ENCODE data around the gene KL.

The KL gene

DNA sequence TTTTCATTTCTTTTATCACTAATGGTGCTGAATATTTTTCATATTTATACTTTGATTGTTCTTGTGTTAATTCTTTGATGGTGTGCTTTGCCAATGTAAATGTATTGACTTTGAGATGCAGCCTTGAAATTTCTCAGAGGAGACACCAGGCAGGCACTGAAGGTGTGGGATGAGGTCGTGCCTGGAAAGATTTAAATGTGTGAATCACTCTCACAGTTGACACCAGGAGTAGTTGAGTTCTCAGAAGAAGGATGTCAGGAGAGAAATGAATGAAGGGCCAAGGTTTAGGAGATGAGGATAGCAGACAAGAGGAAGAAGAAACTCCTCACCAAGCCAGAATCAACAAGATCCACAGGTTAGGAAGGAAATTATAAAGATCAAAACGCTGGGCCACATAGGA, 10.1 kb upstream of the KL start:
- DNase-seq = no peak

DNA sequence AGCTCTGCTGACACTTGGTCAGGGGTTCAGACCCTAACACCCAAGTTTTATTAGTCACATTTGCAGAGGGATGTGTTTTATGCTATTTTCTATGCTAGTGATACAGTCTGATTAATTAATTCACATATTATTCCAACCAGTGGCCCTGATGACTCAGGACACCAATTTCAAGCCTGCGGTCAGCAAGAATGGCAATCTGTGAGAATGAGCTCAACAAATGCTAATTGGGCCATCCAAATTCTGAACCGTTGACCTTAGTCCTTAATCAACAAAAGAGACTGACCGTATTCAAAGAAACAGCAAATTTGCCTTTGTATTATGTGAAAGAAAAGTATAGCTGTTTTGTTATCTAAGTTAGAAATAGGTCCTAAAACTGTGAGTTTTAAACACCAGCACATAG, 9.6 kb upstream of the KL start:
- DNase-seq = no peak

DNA sequence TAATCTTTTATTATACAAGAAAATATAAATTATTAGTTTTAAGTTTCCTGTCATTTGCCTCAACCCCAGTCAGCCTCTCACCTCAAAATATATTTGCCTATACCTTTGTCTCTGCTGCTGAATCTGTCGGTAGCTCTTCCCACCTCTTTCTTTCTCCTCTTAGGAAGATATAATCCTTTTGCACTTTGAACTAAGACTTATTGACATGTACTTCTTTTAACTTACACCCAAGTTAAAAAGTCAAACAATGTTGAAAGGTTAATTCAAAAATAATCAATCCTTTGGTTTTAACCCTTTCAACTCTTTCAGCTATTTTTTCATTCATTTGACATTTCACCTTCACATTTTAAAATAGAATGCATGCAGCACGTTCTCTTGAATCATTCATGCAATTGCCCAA, 9.0 kb upstream of the KL start:
- no peak for DNase-seq

DNA sequence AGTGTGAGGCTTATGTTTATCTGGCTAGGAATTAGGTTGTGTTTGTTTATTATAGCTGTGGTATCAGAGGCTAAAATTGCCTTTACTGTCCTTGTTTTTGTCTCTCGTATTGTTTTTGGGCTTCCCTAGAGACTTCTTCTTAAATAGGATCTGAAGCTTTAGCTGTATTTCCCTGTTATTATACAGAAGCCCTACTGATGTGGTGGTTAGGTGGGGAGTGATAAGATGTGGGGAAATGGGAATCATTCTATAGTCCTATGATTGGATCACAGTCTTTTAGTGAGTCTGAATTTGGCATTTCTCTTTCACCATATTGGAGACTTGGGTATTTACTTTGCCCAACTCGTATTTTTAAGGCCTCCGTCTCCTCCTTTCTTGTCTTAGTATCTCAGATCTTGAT, 8.3 kb upstream of the KL start:
- DNase-seq = no peak

DNA sequence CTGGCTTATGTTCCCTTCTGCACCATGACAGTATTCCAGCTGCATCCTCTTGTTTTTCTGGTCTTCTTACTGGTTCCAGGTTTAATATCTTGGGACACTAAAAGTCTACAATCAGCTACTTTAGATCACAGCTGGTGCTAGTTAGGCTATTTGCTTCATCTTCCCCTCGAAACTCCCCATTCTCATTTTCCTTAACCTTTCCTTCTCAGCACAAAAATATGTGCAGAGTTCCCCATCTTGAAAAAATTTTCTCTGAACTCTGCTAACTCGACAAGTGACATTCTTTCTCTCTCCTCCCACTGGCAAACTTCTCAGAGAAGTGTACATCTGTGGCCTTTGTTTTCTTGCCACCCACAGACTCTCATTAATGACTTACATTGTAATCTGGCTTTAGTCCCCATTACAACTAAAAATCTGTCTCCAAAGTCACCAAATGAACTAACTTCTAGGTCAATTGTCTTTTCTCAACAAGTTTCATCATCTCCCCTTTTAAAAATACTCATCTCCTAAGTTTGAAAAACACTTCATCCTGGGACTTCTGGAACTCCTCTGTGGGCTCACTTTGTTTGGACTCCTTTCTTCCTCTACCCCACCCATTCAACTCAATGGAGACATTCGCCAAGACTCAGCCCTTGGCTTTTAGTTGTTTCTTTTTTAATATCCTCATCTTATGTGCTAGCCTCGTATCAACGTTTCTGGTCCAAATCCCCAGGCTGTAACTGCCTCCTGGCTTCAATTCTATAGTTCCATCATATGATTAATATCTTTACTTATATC, 7.1 kb upstream of the KL start:
- no peak for DNase-seq

DNA sequence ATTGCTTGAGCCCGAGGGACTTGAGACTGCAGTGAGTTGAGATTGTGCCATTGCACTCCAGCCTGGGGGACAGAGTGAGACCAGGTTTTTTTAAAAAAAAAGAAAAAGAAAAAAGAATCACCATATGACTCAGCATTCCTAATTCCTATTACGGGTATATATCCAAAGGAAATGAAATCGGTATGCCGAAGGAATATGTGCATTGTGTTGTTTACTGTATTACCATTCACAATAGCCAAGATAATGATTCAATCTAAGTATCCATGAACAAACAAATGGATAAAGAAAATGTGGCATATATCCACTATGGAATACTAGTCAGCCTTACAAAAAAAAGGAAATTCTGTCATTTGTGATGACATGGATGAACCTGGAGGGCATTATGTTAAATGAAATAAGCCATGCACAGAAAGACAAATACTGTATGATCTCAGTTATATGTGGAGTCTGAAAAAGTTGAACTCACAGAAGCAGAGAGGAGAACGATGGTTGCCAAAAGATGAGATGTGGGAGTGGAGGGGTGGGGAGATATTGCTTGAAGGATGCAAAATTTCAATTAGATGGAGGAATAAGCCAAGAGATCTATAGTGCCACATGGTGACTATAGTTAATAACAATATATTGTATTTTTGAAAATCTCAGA, 4.3 kb upstream of the KL start:
- DNase-seq = no peak

DNA sequence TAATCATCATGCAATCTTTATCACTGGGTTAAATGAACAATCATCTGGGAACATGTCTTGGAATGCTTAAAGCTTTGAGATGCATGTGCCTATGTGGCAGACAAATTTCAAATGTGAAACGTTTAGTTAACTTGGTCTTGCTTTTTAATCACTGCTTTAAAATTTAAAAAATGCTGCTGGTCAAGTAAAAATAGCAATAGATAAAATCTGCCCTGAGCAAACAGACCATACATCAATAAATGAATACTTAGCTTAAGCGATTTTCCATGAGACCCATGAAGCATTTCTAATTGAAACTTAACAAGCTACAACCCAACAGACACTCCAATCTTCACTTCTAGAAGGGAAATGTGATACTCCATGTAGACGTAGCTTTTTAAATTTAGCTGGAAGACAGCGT, 1.9 kb upstream of the KL start:
- DNase-seq = no peak

DNA sequence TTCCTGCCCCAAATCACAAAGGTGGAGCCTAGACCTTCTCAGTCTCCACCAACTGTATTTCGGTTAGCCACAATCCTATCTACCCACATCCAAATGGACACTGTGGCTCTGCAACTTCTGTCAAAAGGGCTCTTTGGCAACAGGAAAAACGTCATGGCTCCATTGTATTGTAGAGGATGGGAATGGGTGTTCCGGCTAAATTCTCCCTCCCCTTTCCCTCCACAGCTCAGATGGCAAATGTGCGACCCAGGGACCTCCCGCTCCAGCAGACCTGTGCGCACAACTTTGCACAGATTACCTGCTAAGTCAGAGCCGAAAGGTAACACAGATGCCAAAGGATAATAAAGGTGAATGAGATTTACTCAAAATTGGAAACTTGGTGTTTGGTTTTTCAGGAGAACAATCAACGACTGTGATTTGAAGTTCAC, 968 bp upstream of the KL start:
- no peak for DNase-seq

DNA sequence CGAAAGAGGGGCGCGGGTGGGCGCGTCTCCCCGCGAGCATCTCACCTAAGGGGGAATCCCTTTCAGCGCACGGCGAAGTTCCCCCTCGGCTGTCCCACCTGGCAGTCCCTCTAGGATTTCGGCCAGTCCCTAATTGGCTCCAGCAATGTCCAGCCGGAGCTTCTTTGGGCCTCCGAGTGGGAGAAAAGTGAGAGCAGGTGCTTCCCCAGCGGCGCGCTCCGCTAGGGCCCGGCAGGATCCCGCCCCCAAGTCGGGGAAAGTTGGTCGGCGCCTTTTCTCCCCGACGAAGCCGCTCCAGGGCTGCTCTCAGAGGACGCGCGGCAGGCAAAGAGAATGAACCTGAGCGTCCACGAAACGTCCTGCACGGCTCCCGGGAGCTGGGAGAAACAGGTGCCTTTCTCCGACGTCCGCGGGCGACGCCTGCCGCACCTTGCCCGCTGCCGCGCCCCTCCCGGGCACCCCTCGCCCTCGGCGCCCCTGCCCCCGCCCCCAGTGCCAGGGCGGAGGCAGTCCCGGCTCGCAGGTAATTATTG, 366 bp upstream of the KL start:
- peak in 1 of 2 experiments; percentile 33 for DNase-seq

DNA sequence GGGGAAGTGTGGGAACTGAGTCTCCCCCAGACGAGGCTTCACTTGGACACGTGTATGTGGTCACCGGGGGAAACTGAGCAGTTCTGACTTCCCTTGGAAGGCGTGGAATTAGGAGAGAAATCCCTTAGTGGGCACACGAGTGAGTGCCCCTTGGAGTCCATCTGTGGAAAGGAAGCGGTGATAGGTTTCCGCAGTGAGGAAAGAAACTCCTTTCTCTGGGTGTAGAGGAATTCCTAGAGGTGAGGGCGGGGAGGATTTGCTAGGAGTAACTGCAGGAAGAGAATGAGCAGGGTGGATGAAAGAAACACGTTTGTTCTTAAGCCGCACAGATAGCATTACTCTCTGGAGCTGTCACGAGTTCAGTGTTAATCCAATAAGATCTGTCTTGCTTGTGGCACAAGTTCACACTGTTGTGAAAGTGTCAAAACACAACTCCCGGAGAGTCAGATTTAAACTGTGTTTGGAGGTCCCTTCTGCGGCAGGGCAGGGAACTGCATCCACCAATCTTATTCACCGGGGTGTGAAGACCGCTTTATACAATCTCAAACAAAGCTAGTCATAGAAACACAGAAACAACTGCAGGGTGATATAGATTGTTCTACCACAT, 1.2 kb downstream of the KL start:
- peak in 1 of 2 experiments; percentile 56 for DNase-seq

DNA sequence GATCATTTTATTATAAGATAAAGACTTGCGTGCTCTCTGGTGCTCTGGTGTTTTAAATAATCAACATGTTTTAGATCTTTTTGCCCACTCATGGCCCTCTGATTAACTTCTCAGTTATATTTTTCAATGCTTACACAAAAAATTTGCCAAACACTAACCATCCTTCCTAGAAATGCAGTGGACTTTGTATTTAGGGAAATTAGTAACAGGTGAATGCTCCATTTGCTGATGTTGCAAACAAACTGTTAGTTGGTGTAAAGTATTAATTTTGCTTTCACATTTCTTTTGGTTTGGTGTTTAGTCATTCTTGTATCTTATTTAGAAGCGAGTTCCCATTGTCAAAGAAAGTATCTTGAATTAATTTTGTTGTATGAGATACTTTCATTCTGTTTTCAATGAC, 2.7 kb downstream of the KL start:
- DNase-seq = no peak

DNA sequence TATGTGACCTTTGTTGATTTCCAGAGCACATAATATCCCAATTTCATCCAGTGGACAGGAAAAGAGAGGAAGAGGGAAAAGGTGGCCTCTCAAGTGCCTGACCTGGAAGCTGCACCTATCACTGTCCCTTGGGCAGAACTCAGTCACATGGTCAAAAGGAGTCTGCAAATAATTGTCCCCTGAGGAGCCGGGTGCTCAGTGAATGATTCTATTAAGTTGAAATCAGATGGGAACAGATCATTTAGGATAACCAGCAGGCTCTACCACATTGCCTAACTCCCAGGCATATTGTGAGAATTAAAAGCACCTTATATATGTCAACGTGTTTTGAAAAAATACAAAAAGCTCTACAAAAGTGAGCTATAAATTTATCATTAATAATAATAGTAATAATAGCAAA, 6.8 kb downstream of the KL start:
- no peak for DNase-seq

DNA sequence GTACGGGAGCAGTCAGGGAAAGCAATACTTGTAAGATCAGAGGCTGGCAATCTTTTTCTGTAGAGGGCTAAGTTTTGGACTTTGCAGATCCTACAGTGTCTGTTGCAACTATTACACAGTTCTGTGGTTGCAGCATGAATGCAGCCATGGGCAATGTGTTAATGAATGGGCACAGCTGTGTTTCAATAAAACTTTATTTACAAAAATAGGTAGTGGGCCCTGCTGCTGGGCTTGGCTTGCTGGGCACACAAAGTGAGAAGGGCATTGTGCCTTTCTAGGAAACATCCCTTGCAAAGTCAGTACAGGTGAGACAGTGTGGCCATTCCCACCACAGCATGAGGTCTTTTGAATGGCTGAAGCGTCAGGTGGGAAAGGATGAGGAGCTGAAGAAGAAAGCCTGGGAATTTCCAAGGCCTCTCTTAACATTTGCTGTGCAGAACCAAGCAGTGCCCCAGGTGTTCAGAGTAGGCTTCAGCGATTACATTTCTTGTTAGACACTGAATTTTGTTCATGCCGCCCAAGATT, 9.1 kb downstream of the KL start:
- DNase-seq = no peak

DNA sequence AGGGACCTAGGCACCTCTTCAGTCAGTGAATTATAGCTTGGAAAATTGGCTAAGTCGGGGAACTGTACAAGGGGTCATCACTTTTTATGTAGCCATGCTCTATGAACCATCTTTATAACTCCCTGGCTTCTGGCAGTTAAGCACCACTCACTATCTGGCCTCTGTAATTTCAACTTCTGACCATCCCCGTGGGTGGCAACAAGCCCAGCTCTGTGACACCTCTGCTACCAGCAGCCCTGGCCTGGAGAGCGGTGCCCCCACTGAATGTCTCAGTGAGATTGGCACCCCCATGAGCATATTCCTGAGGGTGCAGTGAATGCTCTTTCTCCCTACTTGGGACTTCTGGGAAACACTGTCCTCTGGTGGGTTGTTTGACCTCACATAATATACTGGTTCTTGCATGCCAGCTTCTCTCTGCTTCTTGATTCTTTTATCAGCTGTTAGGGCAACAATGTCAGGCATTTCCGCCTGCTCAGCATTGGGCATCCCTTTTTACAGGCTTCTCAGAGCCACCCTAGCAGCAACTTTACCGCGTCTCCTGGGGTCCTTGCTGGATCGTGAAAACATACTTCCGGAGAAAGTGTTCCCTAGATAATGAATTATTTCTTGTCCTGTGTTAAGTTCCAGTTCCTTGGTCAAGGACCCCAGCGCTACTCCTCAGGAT, 10.4 kb downstream of the KL start:
- DNase-seq = no peak

DNA sequence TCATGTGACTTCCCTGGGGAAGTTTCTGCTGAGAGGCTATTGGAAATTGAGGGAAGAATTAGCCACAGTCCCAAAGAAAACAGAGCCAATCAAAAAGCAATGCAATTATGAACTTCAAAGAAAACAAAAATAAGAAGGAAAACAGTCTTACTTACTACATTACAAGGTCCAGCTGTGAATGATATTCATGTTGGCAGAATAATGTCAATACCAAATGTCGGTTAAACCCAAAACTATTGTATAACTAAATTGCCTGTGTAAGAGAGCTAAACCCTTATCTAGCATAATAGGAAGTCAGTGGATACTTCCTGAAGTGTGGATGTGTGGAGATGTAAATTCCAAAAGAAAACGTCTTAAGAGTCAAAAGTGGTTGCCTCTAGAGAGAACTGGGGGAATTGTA, 12.4 kb downstream of the KL start:
- no peak for DNase-seq

DNA sequence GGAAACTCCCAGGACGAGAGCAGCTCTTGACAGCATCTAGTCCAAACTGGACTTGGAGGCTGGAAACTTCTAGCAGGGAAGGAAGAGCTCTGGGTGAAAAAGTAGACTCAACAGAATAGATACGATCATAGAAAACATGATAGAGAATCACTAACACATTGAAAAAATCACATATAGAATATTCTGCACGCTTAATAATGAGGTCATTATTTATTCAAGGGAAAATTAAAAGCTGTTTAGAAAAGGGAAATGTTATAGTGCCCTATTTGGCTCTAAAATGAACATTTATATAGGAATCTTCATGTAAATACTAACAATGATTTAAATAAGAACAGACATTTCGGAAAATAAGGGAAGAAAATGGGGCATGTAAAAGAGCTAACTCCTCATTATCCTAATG, 15.1 kb downstream of the KL start:
- no peak for DNase-seq

DNA sequence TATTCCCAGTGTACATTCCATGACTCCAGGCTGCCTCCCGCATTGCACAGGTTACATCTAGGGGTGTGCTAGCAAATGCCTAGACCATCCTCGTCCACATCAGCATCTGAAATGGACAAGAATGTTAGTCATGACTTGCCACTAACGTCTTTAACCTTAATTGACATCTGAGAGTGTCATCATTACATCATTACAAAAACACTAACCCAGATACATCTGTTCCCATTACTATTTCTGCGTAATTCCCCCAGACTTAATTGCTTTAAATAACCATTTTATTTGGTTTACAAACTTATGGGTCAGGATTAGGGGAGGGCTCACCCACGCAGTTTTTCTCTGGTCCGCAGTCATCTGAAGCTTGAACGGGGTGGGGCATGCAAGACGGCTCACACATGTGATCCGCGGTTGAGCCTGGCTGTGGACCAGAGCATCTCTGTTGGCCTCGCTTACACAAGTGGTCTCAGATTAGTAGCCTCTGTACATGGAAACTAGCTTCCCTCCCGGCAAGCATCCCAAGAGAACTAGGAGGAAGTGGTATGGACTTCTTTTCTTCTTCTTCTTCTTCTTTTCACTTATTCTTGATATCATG, 15.9 kb downstream of the KL start:
- DNase-seq = no peak

DNA sequence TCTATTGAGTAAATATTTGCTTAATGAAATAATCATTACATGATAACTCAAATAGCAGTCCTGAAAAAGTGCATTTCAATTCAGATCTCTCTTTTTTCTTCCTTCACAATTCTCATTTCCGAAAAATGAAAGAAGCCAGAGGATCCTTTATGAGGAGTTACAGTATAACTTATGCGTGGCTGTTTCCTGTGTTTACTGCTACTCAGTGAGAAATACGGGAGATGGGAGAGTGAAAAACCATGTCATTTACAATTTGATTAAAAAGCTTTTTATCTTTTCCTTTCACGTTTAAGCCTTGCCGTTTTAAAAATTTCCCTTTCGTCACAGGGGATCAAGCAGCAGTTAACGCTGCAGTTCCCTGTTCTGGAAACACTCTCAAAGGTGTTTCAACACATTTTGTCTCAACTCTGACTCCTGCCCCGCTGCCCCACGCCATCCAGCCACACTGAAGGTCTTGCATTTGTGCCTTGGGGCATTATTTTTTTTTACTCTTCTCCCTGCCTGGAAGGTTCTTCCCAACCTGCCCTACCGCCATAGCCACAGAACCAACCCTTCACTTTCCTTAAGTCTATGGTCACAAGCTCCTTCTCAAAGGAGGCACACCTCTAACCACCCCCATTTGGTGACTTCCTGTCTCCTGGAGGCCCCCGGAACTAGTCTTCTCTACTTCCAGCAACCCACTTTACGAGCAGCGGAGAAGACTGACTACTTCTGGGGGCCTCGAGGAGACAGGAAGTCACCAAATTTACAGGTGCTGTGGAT, 17.0 kb downstream of the KL start:
- no peak for DNase-seq

DNA sequence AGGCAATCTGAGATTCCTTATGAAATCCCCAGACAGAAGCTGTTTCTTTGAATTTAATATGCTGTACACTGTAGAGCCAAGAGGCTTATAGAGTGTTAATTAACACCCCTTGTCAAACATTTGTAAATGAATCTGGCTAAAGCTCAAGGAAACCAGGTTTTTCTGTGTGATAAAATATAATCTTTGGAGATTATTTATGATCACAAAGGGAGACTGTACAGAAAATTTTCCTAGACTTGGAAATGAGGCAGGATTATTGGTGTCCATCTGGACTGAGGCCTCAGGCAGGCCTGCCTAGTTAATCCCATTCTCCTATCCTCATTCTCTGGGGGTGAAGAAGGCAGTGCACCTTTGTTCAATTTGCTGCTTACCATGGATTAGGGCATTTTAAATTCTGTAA, 17.8 kb downstream of the KL start:
- DNase-seq = peak; percentile 37 to 88

DNA sequence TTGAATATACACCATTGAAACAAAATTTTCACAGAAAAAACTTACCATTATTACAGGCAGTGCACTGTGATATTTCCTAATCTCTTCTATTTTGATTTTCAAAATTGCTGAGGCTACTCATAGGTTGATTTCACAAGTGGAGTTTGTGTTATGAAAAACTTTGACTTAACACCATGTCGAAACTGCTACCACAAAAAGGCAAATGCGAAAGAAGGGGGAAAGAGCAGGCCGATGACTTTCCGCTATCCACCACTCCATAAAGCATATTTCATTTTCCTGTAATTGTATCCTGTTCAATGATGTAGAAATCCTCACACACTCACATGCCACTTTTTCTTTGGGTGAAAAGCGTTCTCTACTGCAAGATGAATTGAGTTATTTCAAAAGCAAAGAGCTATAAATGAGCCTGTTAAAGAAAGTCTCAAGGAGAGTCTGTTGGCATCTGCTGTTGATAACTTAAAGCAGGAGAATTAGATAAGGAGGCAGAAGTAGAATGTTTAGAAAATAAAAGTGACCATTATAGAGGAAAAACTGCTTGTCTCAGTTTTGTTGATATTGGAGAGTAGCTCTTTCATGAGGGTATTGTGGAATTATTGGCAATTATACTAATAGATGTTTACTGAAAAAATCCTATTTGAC, 18.8 kb downstream of the KL start:
- no peak for DNase-seq

DNA sequence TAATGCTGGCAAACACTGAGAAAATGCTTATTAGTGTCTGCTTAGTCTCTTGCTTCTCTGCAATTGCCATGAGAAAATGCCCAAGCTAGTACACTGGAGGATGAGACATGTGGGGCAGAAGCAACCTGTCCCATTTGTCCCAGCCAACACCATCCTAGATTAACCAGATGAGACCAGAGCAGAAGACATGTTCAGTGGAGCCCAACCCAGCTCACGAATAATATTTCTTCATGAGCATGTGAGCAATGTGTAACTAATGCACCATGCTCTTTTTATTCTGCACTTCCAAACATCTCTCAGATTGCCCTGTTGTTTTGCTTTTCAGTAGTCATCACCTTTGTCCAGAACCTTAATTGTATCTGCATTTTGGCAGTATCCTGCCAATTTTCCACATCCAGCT, 21.4 kb downstream of the KL start:
- DNase-seq = no peak

DNA sequence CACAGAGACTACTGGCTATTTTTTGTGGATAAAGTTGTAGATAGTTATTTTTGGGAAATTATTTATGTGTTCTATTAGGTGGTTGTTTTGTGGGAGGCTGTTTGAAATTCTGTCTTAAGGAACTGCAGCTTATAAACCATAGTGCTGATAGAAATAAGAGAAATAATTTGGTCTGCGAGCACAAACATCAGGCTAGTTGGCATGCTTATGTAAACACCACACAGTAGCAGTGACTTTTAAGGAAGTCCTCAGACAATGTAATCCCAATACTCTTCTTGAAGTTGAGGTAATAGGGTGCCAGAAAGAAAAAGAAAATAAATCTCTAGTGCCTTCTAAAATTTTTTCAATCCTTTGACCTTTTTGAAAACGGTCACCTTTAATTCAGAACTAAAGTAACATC, 23.9 kb downstream of the KL start:
- no peak for DNase-seq
